Peyer's patch (tissue), 4 donors: ENCODE data around the gene CHN2.

Source experiments
- POLR2A ChIP-seq, 2 donors: fragments of 450-650 bp; IDR thresholded peaks; one replicate each; pipeline ENCODE4 v1.5.1; 2017; ENCODE audit warnings: antibody characterized with exemption in 2 of 2, mild to moderate bottlenecking in 2 of 2, moderate library complexity in 2 of 2
- TF ChIP-seq, protein P1 (sequence below), 6 experiments: fragments of 450-650 bp in 4 of 6; fragments of 200-600 bp in 2 of 6; sonication (generic) in 1 of 6; IDR thresholded peaks; one replicate each; pipeline ENCODE4 v1.5.1; 2017 to 2019; ENCODE audit warnings: antibody characterized with exemption in 6 of 6, mild to moderate bottlenecking in 3 of 6, moderate library complexity in 1 of 6

DNA sequence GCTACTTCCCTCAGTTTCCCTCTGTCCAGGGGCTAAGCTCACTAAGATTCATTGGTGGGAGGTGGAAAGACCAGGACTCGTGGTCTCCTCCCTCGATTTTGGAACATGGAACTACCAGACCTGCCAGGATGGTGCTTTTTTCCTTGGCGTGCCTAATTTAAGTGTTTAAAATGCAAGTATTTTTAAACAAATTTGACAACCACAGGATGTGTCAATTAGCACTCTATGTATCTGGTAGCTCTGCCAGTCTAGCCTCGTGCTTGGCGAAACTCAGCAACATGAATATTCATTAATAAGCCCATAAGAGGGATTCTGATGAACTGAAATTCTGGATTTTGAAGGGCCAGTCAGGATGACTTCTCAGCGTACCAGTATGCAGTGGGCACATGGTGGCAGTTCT lies 224.1 kb downstream of the CHN2 start:
- TF ChIP-seq, protein P1, sequence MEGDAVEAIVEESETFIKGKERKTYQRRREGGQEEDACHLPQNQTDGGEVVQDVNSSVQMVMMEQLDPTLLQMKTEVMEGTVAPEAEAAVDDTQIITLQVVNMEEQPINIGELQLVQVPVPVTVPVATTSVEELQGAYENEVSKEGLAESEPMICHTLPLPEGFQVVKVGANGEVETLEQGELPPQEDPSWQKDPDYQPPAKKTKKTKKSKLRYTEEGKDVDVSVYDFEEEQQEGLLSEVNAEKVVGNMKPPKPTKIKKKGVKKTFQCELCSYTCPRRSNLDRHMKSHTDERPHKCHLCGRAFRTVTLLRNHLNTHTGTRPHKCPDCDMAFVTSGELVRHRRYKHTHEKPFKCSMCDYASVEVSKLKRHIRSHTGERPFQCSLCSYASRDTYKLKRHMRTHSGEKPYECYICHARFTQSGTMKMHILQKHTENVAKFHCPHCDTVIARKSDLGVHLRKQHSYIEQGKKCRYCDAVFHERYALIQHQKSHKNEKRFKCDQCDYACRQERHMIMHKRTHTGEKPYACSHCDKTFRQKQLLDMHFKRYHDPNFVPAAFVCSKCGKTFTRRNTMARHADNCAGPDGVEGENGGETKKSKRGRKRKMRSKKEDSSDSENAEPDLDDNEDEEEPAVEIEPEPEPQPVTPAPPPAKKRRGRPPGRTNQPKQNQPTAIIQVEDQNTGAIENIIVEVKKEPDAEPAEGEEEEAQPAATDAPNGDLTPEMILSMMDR (IDR thresholded peaks at IDR 0.05): no peak
- TF ChIP-seq POLR2A (IDR thresholded peaks at IDR 0.05): no peak
